ENCODE results near the gene ACD.
A peak's percentile ranks its signal among the peaks of the same experiment; 100 is the strongest.

ACD gene

GRCh38 chr16:67645397-67646121, 14.5 kb downstream of the ACD start:
- no peak for DNase-seq

- DNase-seq, result no peak
Observed at GRCh38 chr16:67644038-67644437, 16.0 kb downstream of the ACD start.

DNA sequence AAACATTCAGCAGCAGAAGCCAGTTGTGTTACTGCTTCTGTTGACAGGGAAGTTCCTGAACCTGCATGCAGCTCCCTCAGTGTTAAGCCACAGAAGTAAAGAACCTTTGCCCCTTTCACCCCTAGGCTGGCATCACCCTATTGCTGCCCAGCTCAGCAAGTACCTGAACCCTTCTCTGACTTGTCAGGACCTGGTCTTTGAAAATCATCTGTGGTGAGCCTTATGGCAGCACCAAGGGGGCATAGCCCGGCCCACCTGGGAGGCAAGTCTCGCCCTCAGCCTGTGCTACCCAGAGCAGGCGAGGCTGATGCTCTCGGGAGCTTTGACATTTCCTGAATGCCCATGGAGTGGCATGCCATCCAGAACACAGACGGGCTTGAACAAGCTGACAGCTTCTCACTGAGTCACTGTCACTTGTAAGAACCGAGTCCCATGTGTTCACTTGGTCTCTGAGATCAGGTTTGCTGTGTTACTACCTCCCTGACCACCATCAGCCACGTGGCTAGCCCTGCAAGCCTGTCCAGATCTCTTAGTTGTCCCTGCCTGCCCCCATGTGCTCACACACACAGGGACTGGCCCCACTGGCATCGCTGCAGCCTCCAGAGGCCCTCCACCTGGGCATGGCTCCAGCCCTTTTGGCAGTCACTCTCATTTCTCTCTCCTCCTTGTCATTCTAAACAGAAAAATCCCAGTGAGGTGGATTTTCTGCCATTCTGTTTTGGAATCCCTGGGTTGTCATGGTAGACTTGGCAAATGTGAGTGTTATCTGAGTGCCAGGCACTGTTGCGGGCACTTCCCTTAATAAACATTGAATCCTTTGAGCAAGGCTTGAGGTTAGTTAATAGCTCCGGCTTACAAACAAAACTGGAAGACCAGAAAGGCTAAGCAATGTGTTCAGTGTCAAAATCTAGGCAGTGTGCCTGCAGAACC, 18.0 kb downstream of the ACD start:
- peak; percentile 63 for DNase-seq

- DNase-seq, result no peak
Observed at GRCh38 chr16:67637625-67638024, 22.4 kb downstream of the ACD start.

GRCh38 chr16:67636713-67637112, 23.3 kb downstream of the ACD start:
- no peak for DNase-seq

- no peak for DNase-seq
Observed at GRCh38 chr16:67632415-67633172, 27.5 kb downstream of the ACD start.

GRCh38 chr16:67628216-67628615, 31.8 kb downstream of the ACD start:
- DNase-seq, result no peak

- DNase-seq, result no peak
Observed at GRCh38 chr16:67613808-67614207, 46.3 kb downstream of the ACD start.

GRCh38 chr16:67608364-67608763, 51.7 kb downstream of the ACD start:
- no peak for DNase-seq
